GF-D8 (cell line): Measurements from ENCODE around the gene KRT84.
"Not testable (repeated sequence)": the region's sequence is repeated elsewhere in the genome, so short reads cannot be mapped to it uniquely, and the experiment has no call there.

ENCODE experiments used
- DNase-seq: peaks from one replicate; lab custom pipeline; 2025; lab: John Stamatoyannopoulos, UW

Gene KRT84

GRCh38 chr12:52360106-52360662 is 25.3 kb downstream of the KRT84 start:
- no peak for DNase-seq

- DNase-seq = no peak
Measured at GRCh38 chr12:52359621-52360061, 25.8 kb downstream of the KRT84 start.

GRCh38 chr12:52358575-52359350 is 26.7 kb downstream of the KRT84 start:
- no peak for DNase-seq

- DNase-seq = no peak
Measured at GRCh38 chr12:52356762-52357580, 28.5 kb downstream of the KRT84 start.

GRCh38 chr12:52356031-52356761 is 29.3 kb downstream of the KRT84 start:
- no peak for DNase-seq

- DNase-seq = no peak
Measured at GRCh38 chr12:52355176-52355575, 30.3 kb downstream of the KRT84 start.

GRCh38 chr12:52354200-52354599 is 31.3 kb downstream of the KRT84 start:
- no peak for DNase-seq

GRCh38 chr12:52353766-52354165 is 31.7 kb downstream of the KRT84 start:
- DNase-seq = no peak

- DNase-seq = no peak
Measured at GRCh38 chr12:52352951-52353350, 32.5 kb downstream of the KRT84 start.

- DNase-seq = no peak
Measured at GRCh38 chr12:52351196-52352059, 34.0 kb downstream of the KRT84 start.

GRCh38 chr12:52350786-52351185 is 34.7 kb downstream of the KRT84 start:
- DNase-seq = no peak

- DNase-seq = no peak
Measured at GRCh38 chr12:52350021-52350620, 35.3 kb downstream of the KRT84 start.

GRCh38 chr12:52349196-52349595 is 36.3 kb downstream of the KRT84 start:
- DNase-seq = no peak

- DNase-seq = no peak
Measured at GRCh38 chr12:52347551-52348510, 37.6 kb downstream of the KRT84 start.

- DNase-seq = no peak
Measured at GRCh38 chr12:52347016-52347415, 38.4 kb downstream of the KRT84 start.

- no peak for DNase-seq
Measured at GRCh38 chr12:52346593-52346992, 38.9 kb downstream of the KRT84 start.

GRCh38 chr12:52345041-52345440 is 40.4 kb downstream of the KRT84 start:
- not testable (repeated sequence) for DNase-seq

GRCh38 chr12:52344111-52344510 is 41.3 kb downstream of the KRT84 start:
- DNase-seq = no peak

- no peak for DNase-seq
Measured at GRCh38 chr12:52343550-52343949, 41.9 kb downstream of the KRT84 start.
